Measurements from ENCODE around the gene KRTAP4-16.
"Not testable (repeated sequence)": the region's sequence is repeated elsewhere in the genome, so short reads cannot be mapped to it uniquely, and the experiment has no call there.

Gene KRTAP4-16

GRCh38 chr17:41111151-41111885, 9.3 kb upstream of the KRTAP4-16 start:
- H3K4me3 ChIP-seq (IDR thresholded peaks at IDR 0.05; ENCODE audit: insufficient read depth, low read depth, low read length), result no peak overlapping the region
- H3K9ac ChIP-seq, result no peak overlapping the region
- H3K27ac ChIP-seq, result no peak overlapping the region
- no peak overlapping the region for H3K4me2 ChIP-seq
- peaks cover 12% of the 10 kb centered on the region for H3K4me1 ChIP-seq (ENCODE audit: low read depth, poor library complexity, severe bottlenecking)
- H3K79me2 ChIP-seq (ENCODE audit: insufficient read depth, low read depth), result no peaks in the 10 kb centered on the region
- no peak overlapping the region for H2AFZ ChIP-seq (ENCODE audit: low read depth)
- H3K27me3 ChIP-seq (ENCODE audit: insufficient read depth, low read depth), result no peaks in the 10 kb centered on the region
- no peak for TF ChIP-seq CTCF (conservative IDR thresholded peaks at IDR 0.05; ENCODE audit: low read depth, low read length)
- H4K20me1 ChIP-seq (ENCODE audit: insufficient read depth), result no peaks in the 10 kb centered on the region
- H3K36me3 ChIP-seq (ENCODE audit: insufficient read depth), result no peaks in the 10 kb centered on the region

- not testable (repeated sequence) for H2AFZ ChIP-seq (ENCODE audit: low read depth); H3K4me3 ChIP-seq (IDR thresholded peaks at IDR 0.05; ENCODE audit: insufficient read depth, low read depth, low read length); H3K79me2 ChIP-seq (ENCODE audit: insufficient read depth, low read depth); H3K27me3 ChIP-seq (ENCODE audit: insufficient read depth, low read depth); H3K36me3 ChIP-seq (ENCODE audit: insufficient read depth); H3K9ac ChIP-seq; H3K27ac ChIP-seq; H4K20me1 ChIP-seq (ENCODE audit: insufficient read depth)
- Histone ChIP-seq H3K4me1 (ENCODE audit: low read depth, poor library complexity, severe bottlenecking) (peaks cover 12% of the 10 kb centered on the region), H3K4me2 (peak overlapping the region; percentile 31; the same call in 1 of the 2 replicates)
These were observed 6.8 kb upstream of the KRTAP4-16 start for GRCh38 chr17:41108728-41109386.

GRCh38 chr17:41107941-41108450, 6.0 kb upstream of the KRTAP4-16 start:
- Histone ChIP-seq H3K4me1 (ENCODE audit: low read depth, poor library complexity, severe bottlenecking) (peaks cover 12% of the 10 kb centered on the region), H3K4me3 (IDR thresholded peaks at IDR 0.05; ENCODE audit: insufficient read depth, low read depth, low read length) (no peak overlapping the region), H3K9ac (no peak overlapping the region), H3K27ac (no peak overlapping the region), H3K4me2 (0 out of 2 replicates have a peak overlapping the region, but pooled peaks have one; percentile 31), H3K36me3 (ENCODE audit: insufficient read depth) (no peaks in the 10 kb centered on the region), H3K27me3 (ENCODE audit: insufficient read depth, low read depth) (no peaks in the 10 kb centered on the region), H3K79me2 (ENCODE audit: insufficient read depth, low read depth) (no peaks in the 10 kb centered on the region), H4K20me1 (ENCODE audit: insufficient read depth) (no peaks in the 10 kb centered on the region), H2AFZ (ENCODE audit: low read depth) (no peak overlapping the region)
- no peak for TF ChIP-seq CTCF (conservative IDR thresholded peaks at IDR 0.05; ENCODE audit: low read depth, low read length)

GRCh38 chr17:41105347-41105746, 3.3 kb upstream of the KRTAP4-16 start, which contains the start of gene KRTAP4-9:
KRTAP4-9 (plus strand) TSS chr17:41105389; CDS start chr17:41105389, 0 bp downstream.
- not testable (repeated sequence) for H2AFZ ChIP-seq (ENCODE audit: low read depth); H3K4me2 ChIP-seq; H3K27me3 ChIP-seq (ENCODE audit: insufficient read depth, low read depth); H3K79me2 ChIP-seq (ENCODE audit: insufficient read depth, low read depth); H3K4me3 ChIP-seq (IDR thresholded peaks at IDR 0.05; ENCODE audit: insufficient read depth, low read depth, low read length); H3K27ac ChIP-seq; H3K9ac ChIP-seq; H4K20me1 ChIP-seq (ENCODE audit: insufficient read depth); H3K36me3 ChIP-seq (ENCODE audit: insufficient read depth)
- peaks cover 12% of the 10 kb centered on the region for H3K4me1 ChIP-seq (ENCODE audit: low read depth, poor library complexity, severe bottlenecking)

GRCh38 chr17:41104386-41105038, 2.5 kb upstream of the KRTAP4-16 start:
- H3K79me2 ChIP-seq (ENCODE audit: insufficient read depth, low read depth); H4K20me1 ChIP-seq (ENCODE audit: insufficient read depth); H3K4me3 ChIP-seq (IDR thresholded peaks at IDR 0.05; ENCODE audit: insufficient read depth, low read depth, low read length); H3K36me3 ChIP-seq (ENCODE audit: insufficient read depth); H3K9ac ChIP-seq; H3K27ac ChIP-seq; H3K27me3 ChIP-seq (ENCODE audit: insufficient read depth, low read depth); H3K4me2 ChIP-seq; H2AFZ ChIP-seq (ENCODE audit: low read depth): not testable (repeated sequence)
- H3K4me1 ChIP-seq (ENCODE audit: low read depth, poor library complexity, severe bottlenecking), result peaks cover 12% of the 10 kb centered on the region
